HTR-8/SVneo (cell line): ENCODE results near the gene PPARD.
"Not testable (repeated sequence)": the region's sequence is repeated elsewhere in the genome, so short reads cannot be mapped to it uniquely, and the experiment has no call there.

ENCODE experiments used
- DNase-seq: peaks from one replicate; pipeline ENCODE4 v3.0.0; 2011; ENCODE audit warnings: low spot score, mixed read lengths; ENCODE audit not compliant: insufficient read length
- FAIRE-seq: peaks from 2 replicates; lab custom pipeline; 2011; peaks lifted over from hg19 to GRCh38; lab: Jason Lieb, UNC

Gene PPARD

DNA sequence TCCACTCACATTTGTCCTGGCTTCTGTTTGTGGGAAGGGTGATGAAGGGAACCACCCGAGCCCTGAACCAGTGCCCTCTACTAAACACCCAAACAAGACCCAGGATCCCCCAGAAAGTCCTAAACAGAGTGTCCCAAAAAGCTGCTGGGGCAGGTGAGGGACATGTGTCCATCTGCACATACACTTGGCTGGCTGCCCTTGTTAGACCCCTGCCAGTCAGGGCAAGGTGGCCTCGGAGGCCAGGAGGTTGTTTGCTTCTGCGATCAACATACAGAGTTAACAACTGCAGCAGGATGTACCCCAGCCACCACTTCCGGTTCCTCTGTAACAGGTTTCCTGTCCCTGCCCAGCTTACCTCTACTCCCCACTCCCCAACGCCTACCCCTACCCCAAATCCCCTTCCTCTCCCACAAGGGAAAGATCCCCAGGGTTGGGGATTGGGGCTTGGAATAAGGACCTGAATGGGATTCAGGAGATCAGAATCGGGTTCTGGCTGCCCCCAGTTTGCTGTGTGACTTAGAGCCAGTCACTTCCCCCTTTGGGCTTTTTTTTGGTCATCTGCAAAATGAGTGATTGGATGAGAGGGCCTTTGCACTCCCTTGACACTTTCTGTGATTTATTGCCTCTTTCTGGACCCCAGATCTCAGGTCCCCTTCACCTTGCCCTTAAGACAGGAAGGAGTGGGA is 30.8 kb upstream of the PPARD start:
- DNase-seq (no peak), FAIRE-seq (no peak)

DNA sequence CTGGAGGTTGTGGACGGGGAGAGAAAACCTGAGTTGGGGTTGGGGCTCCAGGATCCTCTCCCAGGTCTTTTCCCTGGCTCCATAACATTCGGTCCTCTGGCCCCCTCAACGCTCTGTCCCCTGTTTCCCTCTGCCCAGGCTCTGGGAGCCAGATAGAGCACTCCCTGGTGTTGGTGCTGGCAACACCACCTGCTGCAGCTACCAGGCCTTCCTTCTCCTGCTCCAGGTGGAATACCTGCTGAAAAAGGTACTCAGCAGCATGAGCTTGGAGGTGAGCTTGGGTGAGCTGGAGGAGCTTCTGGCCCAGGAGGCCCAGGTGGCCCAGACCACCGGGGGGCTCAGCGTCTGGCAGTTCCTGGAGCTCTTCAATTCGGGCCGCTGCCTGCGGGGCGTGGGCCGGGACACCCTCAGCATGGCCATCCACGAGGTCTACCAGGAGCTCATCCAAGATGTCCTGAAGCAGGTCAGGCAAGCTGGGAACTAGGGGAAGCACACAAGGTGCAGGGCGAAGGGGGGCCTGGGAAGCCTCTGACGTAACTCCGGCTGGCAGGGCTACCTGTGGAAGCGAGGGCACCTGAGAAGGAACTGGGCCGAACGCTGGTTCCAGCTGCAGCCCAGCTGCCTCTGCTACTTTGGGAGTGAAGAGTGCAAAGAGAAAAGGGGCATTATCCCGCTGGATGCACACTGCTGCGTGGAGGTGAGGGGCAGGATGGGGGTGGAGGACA is 30.1 kb upstream of the PPARD start:
- no peak for FAIRE-seq

DNA sequence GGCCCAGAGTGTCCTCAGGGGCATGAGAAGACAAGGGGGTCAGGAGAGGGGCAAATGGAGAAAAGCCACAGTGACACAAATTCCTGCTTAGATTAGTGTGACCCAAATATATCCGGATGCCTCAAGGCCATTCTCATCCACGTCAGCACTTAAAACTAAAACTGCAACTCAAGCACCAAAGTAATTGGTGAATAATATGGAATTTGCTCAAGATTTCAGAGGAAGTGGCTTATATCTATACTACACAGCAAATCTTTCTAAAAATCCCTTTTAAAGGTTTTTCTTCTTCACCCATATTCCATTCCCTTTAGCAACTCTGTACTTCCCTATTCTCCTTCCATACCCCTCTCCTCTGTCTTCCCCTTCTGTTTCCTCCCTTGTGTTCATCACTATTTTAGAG is 29.6 kb upstream of the PPARD start:
- no peak for FAIRE-seq
- no peak for DNase-seq

More for the DNA sequence above, 30.1 kb upstream of the PPARD start:
- DNase-seq = no peak

DNA sequence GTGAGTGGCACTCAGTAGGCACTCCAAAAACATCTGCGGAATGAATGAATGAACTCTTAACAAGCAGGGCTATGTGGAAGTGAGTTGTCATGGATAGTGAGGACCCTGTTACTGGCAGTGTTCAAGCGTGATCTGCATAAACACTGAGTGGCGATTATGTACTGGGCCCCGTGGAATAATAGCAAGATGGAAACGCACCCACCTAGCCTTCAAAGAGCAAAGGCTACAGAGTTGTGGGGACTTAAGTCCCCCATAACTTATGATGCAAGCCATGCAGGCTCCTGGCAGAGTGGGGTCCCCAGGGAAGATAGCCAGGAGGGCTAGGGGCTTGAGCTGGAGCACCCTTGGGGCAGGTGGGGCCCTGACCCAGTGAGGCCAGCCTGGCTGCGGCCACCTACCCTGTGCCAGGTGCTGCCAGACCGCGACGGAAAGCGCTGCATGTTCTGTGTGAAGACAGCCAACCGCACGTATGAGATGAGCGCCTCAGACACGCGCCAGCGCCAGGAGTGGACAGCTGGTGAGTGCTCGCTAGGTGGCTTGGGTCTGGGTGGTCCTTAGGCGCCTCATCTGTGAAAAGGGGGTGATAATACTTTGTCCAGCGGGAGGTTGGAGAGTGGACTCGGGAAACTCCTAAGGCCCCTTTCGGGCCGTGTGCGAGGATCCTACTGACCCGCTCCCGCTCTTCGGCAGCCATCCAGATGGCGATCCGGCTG is 24.7 kb upstream of the PPARD start:
- no peak for DNase-seq
- no peak for FAIRE-seq

DNA sequence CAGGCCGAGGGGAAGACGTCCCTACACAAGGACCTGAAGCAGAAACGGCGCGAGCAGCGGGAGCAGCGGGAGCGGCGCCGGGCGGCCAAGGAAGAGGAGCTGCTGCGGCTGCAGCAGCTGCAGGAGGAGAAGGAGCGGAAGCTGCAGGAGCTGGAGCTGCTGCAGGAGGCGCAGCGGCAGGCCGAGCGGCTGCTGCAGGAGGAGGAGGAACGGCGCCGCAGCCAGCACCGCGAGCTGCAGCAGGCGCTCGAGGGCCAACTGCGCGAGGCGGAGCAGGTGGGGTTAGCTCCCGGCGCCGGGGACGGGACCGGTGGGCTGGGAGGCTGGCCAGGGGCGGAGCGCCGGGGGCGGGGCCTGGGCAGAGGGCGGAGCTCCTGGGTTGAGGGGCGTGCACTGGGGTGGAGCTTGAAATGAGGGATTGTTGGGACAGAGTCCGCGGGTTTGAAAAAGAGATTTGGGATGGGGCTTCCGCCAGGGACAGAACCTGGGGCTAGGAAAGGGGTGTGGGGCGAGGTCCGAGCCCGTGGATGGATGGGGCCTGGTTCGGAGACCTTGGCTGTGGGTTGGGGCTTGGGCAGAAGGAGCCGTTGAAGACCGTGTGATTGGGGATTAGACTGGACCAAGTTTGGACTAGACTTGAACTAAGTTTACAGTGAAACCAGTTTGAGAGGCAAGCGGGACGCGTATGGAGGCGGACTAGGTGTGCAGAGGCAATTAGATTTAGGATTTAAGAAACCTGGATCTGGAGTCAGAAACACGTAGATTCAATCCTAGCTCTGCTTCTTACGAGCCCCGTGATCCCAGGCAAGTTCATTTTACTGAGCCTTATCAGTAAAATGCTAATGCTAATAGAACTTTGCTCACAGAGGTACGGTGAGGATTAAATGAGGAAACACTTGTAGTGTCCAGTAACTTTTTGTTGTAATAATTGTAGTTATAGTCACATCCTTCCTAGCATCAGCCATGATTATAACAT is 23.9 kb upstream of the PPARD start:
- peak; percentile 92 for DNase-seq
- FAIRE-seq = peak; percentile 81

DNA sequence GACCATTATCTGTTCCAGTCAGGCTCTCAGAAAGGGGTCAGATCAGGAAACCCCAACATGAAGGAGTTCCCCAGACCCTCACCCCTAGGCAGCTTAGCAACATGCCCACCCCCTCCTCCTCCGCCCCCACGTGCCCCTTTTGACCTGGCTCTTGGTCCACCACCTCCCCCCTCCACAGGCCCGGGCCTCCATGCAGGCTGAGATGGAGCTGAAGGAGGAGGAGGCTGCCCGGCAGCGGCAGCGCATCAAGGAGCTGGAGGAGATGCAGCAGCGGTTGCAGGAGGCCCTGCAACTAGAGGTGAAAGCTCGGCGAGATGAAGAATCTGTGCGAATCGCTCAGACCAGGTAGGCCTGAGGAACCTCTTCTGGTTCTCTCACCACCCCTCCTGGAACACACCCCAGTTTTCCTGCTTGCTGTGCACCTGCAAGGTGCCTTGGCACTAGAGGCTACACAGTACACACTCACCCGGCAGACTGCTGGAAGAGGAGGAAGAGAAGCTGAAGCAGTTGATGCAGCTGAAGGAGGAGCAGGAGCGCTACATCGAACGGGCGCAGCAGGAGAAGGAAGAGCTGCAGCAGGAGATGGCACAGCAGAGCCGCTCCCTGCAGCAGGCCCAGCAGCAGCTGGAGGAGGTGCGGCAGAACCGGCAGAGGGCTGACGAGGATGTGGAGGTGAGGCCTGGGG is 22.9 kb upstream of the PPARD start:
- no peak for FAIRE-seq

DNA sequence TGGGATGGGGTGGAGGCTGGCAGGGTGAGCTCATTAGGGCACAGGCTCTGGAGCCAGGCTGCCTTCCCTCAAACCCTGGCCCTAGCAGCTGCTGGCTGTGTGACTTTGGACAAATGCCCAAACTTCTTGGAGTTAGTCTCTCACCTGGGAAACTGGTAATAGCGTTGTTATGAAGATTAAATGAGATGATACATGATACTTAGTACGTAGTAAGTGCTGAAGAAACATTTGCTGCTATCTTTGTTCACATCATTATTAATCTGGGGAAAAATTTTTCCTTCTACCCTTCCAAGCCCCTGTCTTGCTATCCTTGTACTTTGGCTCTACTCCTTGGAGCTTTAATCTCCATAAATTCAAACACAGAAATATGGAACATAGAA is 22.3 kb upstream of the PPARD start:
- FAIRE-seq (no peak), DNase-seq (no peak)

More for the DNA sequence above, 22.9 kb upstream of the PPARD start:
- no peak for DNase-seq

DNA sequence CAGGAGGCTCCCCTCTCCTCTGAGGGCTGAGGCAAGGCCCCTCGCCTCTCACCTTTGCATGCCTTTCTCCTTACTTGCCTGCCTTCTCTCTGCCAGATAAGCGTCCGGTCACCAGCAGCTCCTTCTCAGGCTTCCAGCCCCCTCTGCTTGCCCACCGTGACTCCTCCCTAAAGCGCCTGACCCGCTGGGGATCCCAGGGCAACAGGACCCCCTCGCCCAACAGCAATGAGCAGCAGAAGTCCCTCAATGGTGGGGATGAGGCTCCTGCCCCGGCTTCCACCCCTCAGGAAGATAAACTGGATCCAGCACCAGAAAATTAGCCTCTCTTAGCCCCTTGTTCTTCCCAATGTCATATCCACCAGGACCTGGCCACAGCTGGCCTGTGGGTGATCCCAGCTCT is 21.3 kb upstream of the PPARD start:
- FAIRE-seq (no peak), DNase-seq (no peak)

DNA sequence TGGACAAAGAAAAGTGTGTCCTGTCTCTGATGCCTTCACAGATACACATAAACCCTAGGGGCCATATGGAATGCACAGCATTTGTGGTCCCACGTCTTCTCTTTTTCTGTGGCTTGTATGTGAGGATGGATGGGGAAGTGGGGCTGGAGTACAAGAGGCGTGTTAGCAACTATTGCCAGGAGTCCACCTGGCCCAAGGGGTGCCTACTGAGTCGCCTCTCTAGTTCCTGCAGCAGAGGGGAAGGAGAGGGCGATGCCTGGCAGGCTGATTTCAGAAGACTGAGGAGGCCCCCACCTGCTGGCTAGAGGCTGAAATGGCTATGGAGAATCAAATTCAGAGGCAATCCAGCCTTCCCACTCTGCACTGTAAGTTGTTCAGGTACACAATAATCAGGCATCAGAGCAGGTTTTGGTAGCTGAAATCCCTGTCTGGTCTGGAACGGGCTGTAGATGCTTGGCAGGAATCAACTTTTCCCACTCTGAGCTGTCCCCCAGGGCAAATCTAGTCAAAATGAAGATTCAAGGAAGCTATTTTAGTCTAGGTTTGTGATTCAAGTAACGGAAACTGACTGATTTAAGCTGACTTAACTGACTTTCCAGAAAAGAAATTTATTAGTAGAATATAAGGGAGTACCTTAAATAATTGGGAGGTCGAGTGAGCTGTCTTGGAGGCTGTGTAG is 14.9 kb upstream of the PPARD start:
- FAIRE-seq = no peak
- peak; percentile 79 for DNase-seq

DNA sequence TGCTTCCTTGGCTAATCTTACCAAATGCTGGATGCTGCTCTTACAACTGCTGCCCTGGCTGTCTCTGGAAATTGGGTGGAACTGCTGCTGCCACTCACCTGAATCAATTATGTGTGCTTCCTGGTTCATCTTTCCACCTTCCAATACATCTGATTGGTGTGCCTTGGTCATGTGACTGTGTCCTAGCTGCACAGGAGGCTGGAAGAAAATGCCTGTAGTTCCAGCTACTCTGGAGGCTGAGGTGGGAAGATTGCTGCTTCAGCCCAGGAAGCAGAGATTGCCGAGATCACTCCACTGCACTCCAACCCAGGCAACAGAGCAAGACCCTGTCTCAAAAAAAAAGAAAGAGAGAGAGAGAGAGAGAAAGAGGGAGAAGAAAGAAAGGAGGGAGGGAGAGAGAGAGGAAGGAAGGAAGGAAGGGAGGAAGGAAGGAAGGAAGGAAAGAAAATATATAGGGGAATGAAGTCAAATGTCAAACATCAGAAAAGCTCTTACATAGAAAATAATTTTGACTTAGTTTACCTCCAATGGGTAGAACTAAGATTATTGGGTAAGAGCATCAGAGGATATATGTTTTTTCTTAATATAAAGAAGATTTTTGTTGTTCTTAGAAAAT is 14.1 kb upstream of the PPARD start:
- DNase-seq (no peak), FAIRE-seq (no peak)

DNA sequence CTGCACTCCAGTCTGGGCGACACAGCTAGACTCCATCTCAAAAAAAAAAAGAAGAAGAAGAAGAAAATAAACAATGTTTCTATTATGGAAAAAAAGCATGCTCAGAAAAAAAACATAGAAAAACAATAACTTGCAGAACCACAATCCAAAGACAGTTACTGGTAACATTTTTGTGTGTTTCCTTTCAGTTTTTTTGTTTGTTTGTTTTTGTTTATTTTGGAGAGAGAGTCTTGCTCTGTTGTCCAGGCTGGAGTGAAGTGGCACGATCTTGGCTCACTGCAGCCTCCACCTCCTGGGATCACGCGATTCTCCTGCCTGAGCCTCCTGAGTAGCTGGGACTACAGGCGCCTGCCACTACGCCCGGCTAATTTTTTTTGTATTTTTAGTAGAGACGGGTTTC is 13.4 kb upstream of the PPARD start:
- FAIRE-seq, DNase-seq: not testable (repeated sequence)

DNA sequence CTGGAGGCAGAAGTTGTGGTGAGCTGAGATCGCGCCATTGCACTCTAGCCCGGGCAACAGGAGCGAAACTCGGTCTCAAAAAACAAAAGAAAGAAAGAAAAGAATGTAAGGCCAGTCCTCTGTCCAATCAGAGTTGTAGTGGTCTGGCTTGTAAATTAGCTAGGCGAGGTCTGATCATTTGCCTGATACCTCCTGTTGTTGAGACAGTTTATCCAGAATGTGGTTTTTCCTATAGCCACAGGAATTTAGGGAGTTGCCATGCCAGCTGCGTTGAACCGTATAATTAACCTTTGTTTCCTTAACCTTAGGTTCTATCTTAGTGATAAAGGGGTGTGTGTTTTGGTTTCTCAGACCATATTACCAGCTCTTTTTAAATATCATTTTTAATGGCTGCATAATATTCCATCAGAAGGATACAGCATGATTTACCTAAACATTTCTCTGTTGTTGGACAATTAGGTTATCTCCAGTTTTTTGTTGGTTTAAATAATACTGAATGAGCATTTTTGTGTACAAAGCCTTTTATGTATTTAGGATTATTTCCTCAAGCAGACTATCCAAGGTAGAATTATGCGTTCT is 11.7 kb upstream of the PPARD start:
- FAIRE-seq = no peak
- no peak for DNase-seq

DNA sequence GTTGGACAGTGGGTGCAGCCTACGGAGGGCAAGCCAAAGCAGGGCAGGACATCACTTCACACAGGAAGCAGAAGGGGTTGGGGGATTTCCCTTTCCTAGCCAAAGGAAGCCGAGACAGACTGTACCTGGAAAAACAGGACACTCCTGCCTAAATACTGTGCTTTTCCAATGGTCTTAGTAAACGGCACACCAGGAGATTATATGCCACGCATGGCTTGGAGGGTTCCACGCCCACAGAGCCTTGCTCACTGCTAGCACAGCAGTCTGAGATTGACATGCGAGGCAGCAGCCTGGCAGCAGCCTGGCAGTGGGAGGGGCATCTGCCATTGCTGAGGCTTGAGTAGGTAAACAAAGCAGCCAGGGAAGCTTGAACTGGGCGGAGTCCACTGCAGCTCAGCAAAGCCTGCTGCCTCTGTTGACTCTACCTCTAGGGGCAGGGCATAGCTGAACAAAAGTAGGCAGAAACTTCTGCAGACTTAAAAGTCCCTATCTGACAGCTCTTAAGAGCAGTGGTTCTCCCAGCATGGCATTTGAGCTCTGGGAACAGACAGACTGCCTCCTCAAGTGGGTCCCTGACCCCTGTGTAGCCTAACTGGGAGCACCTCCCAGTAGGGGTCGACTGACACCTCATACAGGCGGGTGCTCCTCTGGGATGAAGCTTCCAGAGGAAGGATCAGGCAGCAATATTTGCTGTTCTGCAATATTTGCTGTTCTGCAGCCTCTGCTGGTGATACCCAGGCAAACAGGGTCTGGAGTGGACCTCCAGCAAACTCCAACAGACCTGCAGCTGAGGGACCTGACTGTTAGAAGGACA is 10.1 kb upstream of the PPARD start:
- not testable (repeated sequence) for FAIRE-seq

DNA sequence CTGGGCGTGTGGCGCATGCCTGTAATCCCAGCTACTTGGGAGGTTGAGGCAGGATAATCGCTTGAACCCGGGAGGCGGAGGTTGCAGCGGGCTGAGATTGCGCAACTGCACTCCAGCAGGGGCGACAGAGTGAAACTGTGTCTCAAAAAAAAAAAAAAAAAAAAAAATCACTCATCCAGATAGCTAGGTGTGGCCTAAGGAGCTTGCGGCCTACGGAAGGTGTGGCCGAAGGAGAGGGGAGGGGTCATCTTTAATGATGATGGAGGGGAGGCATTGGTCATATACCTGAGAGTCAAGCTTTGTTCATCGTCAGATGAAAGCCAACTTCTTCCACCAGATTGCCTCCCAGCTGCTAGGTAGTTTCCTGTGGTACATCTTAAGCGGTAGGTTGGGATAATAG is 801 bp upstream of the PPARD start:
- DNase-seq (no peak), FAIRE-seq (no peak)

More for the DNA sequence above, 10.1 kb upstream of the PPARD start:
- not testable (repeated sequence) for DNase-seq

DNA sequence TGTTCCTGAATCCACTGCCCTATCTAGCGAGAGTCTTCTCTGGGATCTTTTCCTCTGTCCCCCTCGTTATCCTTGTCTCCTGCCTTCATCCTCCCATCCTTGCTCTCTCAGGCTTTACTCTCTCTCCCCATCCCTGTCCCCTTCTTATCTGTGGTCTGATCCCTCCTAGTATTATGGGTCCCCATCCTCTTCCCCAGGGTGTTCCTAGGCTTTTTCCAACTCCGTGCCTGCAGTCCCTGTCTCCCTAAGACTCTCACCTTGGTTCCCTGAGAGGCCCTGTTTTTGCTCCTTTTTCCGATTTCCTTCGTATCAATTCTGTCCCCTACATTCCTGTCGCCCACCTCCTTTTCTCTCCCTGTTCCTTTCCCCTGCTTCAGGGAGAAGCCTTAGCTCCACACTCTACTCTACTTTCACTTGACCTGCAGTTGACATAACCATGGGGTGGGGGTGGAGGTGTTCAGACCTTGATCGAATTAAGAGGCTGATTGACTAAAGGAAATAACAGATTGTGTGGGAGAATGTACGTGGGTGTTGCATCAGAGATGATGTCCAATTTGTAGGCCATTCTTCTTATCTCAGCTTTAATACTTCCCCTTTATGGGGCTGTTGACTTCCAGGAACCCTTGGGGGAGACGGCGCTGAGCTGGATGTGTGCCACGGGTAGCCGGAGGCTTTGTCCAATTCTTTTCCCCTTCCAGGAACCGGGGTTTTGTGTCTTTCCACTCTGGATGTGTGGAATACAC is 905 bp downstream of the PPARD start:
- DNase-seq = no peak
- FAIRE-seq = no peak

DNA sequence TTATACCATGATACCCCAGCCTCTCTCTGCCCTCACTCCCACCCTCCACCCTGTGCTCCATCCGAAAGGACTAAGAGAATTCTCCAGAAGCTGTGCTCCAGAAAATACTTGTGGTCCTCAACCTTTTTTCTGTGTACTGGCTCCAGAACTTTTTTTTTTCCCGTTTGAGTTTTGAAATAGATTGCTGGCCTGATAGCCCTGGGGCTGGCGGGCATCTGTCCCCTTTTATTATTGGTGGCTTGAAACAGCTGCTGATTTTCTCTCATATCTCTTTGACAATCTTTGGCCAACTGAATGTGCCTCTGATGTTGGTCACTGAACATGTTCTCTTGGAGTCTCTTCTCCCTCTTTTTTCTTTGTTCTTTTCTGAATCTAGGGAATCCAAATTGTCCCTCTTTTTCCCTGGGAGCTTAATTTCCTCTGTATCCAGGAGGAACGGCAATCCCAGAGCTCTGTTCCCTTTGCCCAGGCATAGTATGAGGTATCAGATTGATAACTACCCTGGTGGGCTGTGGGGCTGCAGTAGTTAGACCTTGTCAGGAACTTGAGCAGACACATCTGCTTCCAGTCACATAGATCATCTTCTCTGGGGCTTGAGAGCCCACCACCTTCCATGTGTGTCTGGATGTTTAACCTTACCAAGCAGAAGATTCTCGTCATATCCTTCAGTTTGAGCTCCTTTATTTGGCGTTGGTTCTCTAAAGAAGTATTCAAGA is 1.6 kb downstream of the PPARD start:
- DNase-seq (no peak), FAIRE-seq (no peak)
